ENCODE results near the gene CCNQ. TPM values are rescaled to one million over a fixed set of nuclear protein-coding genes. Genes with fewer than 3 reads are reported as not detected.
"Not testable (repeated sequence)": the region's sequence is repeated elsewhere in the genome, so short reads cannot be mapped to it uniquely, and the experiment has no call there.

Gene CCNQ
- total RNA-seq, 2 donors from 2014 or later = 15.8 to 21.7 TPM

DNA sequence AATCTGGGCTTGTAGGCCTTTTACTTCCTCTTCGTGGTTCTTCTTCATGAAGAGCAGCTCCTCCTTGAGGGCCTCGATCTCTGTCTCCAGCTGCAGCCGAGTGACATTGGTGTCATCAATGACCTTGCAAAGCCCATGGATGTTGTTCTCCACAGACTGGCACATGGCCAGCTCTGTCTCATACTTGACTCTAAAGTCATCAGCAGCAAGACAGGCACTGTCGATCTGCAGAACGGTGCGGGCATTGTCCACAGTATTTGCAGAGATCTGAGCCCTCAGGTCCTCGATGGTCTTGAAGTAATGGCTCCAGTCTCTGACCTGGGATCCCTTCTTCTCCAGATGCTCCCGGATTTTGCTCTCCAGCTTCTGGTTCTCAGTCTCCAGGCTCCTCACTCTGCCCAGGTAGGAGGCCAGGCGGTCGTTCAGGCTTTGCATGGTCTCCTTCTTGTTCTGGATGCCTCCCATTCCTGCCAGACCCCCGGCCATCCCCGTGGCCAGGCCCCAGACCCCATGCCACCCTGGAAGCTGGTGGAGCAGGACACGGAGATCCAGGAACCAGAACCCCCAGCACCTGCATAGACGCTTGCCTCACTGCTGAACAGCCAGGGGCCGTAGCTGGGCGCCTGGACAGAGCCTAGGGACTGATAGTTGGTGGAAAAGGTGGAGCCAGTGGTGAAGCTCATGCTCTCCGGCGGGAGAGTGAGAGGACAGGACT, 5.9 kb upstream of the CCNQ start:
- intact Hi-C loops (cut with DNase I) = not testable (repeated sequence)
- DNase-seq (ENCODE audit: low spot score) = peak; percentile 57

GRCh38 chrX:153603131-153603656, 4.3 kb upstream of the CCNQ start:
- intact Hi-C loops (cut with DNase I) = no loop called here

GRCh38 chrX:153602601-153603000, 3.7 kb upstream of the CCNQ start:
- intact Hi-C loops (cut with DNase I) = no loop called here
- no peak for DNase-seq (ENCODE audit: low spot score)

More at GRCh38 chrX:153603131-153603656, 4.3 kb upstream of the CCNQ start:
- peak; percentile 68 for DNase-seq (ENCODE audit: low spot score)

DNA sequence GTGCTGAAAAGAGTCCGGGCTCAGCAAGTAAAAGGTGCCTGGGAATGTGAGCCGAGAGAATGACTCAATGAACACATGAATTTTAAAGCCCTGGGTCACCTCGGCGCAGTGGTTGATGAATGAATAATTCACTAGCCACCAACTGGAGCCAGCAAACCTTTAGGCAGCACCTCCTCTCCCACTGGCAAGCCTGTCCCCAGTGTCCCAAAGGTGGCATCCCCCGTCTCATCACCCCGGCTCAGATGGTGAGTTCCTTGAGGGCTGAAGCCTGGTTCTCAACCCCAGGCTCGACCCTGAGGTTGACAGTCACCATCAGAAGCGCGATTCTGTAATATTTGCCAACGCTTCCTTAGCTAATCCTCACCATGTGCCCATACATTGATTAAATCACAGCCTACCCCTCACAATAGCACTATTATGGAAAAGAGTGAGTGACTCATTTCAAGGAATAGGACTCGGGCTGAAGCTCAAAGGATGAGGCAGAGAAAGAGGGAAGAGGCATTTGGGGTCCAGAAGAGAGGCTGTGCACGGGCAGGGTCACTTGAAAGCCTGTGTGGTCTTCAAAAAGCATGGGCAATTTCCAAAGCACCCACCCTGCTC, 2.7 kb upstream of the CCNQ start:
- intact Hi-C loops (cut with DNase I) = no loop called here
- peak; percentile 48 for DNase-seq (ENCODE audit: low spot score)

DNA sequence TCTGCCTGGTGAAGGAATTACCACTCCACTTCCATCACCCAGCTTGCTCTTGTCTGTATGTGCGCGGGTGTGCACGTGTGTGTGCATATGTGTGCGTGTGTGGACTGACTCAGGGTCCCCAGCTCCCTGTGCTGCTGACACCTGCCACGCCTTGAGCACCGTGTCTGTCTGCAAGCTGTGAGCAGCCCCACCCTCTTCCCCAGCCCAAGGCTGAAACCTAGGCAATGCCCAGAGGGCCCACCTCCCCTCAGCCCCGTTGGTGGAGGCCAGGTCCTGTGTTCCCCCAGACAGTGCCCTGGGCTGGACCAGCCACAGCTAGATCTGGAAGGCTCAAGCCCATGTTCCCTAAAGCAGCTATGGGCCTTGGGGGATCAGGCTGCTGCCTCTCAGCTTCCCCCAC, 2.0 kb upstream of the CCNQ start:
- intact Hi-C loops (cut with DNase I) = no loop called here
- peak; percentile 72 for DNase-seq (ENCODE audit: low spot score)

GRCh38 chrX:153600032-153600373, 1.1 kb upstream of the CCNQ start:
- DNase-seq (ENCODE audit: low spot score) = peak; percentile 36
- intact Hi-C loops (cut with DNase I) = no loop called here

DNA sequence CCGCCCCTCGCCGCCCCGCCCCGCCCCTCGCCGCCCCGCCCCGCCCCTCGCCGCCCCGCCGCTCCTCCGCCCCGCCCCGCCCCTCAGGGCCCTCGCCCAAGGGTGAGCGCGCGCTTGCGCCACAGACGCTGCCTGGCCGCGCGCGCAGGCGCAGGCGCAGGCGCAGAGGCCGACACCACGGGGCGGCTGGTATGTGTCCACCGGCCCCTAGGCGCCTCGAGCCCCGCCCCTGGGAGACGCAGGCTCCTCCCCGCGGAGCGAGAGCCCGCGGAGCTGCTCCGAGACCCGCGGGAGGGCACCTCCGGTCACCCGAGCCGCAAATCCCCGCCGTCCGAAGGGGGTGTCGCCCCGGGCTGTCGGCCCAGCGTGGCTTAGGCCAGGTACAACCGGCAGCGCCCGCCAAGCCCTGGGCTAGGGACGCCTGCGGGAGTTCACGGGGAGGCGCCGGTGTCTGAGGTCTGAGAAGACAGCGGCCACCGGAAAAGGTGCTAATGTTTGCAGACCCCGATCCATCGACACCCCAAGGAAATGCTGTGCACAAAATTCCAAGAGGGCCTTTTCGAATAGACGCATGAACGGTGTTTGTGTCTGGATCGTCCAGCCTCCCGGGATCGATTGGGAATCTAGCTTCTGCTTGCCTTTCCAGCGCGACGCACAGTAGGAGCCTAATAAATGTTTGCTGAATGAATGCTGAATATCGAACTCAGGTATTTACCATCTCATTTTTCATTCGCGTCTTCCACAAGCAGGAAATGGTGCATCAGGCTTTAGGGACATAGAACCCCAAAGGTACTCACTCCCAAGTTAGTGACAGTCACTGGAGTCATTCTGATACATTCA, 473 bp upstream of the CCNQ start:
- intact Hi-C loops (cut with DNase I) = no loop called here

GRCh38 chrX:153596981-153597750, 1.8 kb downstream of the CCNQ start:
- intact Hi-C loops (cut with DNase I) = no loop called here
- DNase-seq (ENCODE audit: low spot score) = no peak

More for the DNA sequence above, 473 bp upstream of the CCNQ start:
- DNase-seq (ENCODE audit: low spot score) = peak; percentile 96

- DNase-seq (ENCODE audit: low spot score) = peak; percentile 57
Observed at GRCh38 chrX:153595859-153596857, 2.8 kb downstream of the CCNQ start.

GRCh38 chrX:153595387-153595786, 3.6 kb downstream of the CCNQ start:
- intact Hi-C loops (cut with DNase I) = no loop called here
- peak; percentile 38 for DNase-seq (ENCODE audit: low spot score)

More at GRCh38 chrX:153595859-153596857, 2.8 kb downstream of the CCNQ start:
- intact Hi-C loops (cut with DNase I) = no loop called here

GRCh38 chrX:153593811-153594500, 5.0 kb downstream of the CCNQ start:
- peak; percentile 56 for DNase-seq (ENCODE audit: low spot score)
- intact Hi-C loops (cut with DNase I) = no loop called here

DNA sequence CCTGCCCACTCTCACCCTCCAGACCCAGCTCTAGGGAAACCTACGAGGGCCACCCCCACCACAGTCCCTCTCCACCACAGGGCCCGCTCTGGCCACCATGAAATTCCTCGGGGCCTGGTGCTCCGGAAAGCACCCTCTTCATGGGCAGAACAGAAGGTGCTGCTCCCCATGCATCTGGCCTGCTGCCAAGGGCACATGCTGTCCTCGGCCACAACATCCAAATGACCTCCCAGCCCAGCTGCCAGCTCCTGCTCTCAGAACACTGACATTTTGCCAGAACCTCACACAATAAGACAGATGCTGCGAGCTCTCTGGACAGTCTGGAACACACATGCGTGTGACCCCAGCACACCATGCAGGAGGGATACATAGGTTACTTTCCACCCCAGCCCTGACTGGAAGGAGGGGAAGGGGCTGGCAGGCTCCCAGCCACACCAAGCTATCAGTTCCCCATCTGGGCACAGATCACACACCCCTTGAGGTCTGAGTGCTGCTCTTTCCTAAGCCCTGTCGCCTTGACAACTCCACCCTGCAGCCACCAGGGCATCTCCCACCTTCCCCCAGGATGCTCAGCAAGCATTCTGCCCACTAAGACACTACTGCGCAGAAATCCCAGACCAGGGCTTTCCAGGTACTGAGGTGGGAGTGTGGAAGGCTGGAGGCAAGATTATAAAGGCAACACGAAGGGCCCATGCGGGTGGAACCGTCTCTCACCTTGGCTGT, 5.8 kb downstream of the CCNQ start:
- intact Hi-C loops (cut with DNase I) = no loop called here
- peak; percentile 68 for DNase-seq (ENCODE audit: low spot score)

GRCh38 chrX:153592091-153592833, 6.7 kb downstream of the CCNQ start:
- intact Hi-C loops (cut with DNase I) = no loop called here
- no peak for DNase-seq (ENCODE audit: low spot score)

DNA sequence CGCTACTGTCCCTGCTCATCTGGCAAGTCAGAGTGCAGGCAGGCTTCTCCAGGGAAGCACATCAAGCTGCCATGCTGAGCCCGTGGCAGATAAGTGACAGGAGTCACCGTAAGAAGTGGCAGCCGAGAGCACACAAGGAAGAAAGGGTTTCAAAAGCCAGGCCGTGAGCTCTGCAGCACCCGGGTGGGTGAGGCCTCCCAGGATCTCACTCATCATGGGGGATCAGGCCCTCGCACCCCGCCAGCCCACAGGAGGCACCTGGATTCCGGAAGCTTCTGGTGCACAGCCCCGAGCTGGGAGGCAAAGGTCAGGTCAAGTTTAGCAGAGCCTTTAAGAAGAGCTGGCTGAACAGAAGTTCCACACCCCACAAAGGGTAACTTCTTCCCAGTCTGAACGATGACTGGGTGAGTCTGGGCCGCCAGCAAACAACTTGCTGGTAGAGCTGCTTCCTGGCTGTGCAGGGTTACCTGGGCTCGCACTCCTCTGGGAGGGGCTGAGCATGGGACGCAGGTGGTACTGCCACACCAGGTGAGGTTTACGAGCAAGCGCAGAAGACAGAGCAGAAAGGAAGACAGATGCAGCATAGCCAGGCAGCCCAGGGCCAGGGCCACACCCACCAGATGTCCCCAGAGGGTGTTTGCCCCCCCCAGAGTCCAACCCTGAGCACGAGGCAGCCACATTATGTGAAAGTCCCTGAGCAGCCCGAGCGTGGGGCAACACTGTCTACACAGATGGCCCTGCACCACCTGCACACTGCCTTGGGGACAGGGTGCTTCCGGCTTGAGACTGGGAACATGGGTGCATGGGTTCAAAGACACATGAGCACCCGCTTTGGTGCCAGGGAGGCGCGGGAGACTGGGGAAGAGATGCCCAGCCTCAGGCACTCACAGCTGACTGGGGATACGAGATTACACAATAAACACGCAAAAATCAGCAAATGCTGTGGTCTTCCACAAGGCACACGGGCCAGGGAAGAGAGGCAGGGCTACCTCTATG, 7.7 kb downstream of the CCNQ start:
- no peak for DNase-seq (ENCODE audit: low spot score)
- intact Hi-C loops (cut with DNase I) = no loop called here

Data from posterior vena cava (tissue), 2 donors.